Natural killer cell (primary cell): ENCODE results near the gene RBCK1. TPM values are rescaled to one million over a fixed set of nuclear protein-coding genes. Genes with fewer than 3 reads are reported as not detected.
A peak's percentile ranks its signal among the peaks of the same experiment; 100 is the strongest.

Experiments used
- ATAC-seq, 3 donors: fragments of 150-1000 bp in 2 of 3; fragments of 200-7000 bp in 1 of 3; cut with Tn5 transposase; 1 replicate in 1 of 3; 2 replicates in 2 of 3; pipeline ENCODE4 v1.10.0; 2021; ENCODE audit warnings: mild to moderate bottlenecking in 2 of 3, moderate library complexity in 2 of 3
- DNase-seq, 2 donors: peaks; one replicate each; pipeline versions ENCODE4 v3.0.0 to v3.0.0-alpha.2; 2013 to 2021; ENCODE audit warnings: mixed read lengths in 1 of 2
- H3K27ac ChIP-seq: one replicate; pipeline ENCODE4 v1.5.1; 2013; ENCODE audit warnings: mild to moderate bottlenecking, low read length
- H3K27me3 ChIP-seq: one replicate; pipeline ENCODE4 v1.6.1; 2013; ENCODE audit warnings: low read length; ENCODE audit not compliant: control insufficient read depth, insufficient read depth
- H3K36me3 ChIP-seq: one replicate; pipeline ENCODE4 v1.6.1; 2013; ENCODE audit warnings: low read length; ENCODE audit not compliant: control insufficient read depth, insufficient read depth
- H3K4me1 ChIP-seq: one replicate; pipeline ENCODE4 v1.6.1; 2013; ENCODE audit warnings: low read length; ENCODE audit not compliant: control insufficient read depth, insufficient read depth
- H3K4me3 ChIP-seq: one replicate; pipeline ENCODE4 v1.5.1; 2013; ENCODE audit warnings: low read length
- H3K9me3 ChIP-seq: one replicate; pipeline ENCODE4 v1.6.1; 2013; ENCODE audit warnings: low read length; ENCODE audit not compliant: control insufficient read depth, insufficient read depth
- H3K27ac Mint-ChIP-seq, 2 donors: one replicate each; pipeline ENCODE4 v1.8.0; 2022; ENCODE audit warnings: mild to moderate bottlenecking in 2 of 2, mixed read lengths in 2 of 2, moderate library complexity in 1 of 2
- H3K27me3 Mint-ChIP-seq, 2 donors: one replicate each; pipeline ENCODE4 v1.8.0; 2022; ENCODE audit warnings: low read depth in 2 of 2, mixed read lengths in 2 of 2
- H3K36me3 Mint-ChIP-seq: one replicate; pipeline ENCODE4 v1.8.0; 2022; ENCODE audit warnings: mixed read lengths
- H3K4me1 Mint-ChIP-seq, 2 donors: one replicate each; pipeline ENCODE4 v1.8.0; 2022; ENCODE audit warnings: mixed read lengths in 2 of 2
- H3K4me3 Mint-ChIP-seq: one replicate; pipeline ENCODE4 v1.8.0; 2022; ENCODE audit warnings: mild to moderate bottlenecking, moderate library complexity, mixed read lengths
- H3K9me3 Mint-ChIP-seq, 2 donors: one replicate each; pipeline ENCODE4 v1.8.0; 2022; ENCODE audit warnings: mixed read lengths in 2 of 2
- CTCF ChIP-seq: fragments of 200-600 bp; IDR thresholded peaks from one replicate; pipeline ENCODE4 v1.8.0; 2022; ENCODE audit warnings: antibody characterized with exemption
- WGBS: methylation state at CpG from one replicate; pipeline ENCODE4 v1.1.7; 2013; ENCODE audit warnings: missing lambda C conversion rate; ENCODE audit not compliant: insufficient coverage; 5-methylcytosine and 5-hydroxymethylcytosine counted together
- intact Hi-C: fragments of 100-400 bp; cut with micrococcal nuclease; formaldehyde crosslinking; loops from one replicate; pipeline ENCODE4 v1.14.2; 2022
- total RNA-seq, 4 donors: library from RNA; stranded (reverse); fragments of 120-200 nt in 1 of 4; gene quantifications; one replicate each; pipeline versions ENCODE4 v1.2.3 to v1.2.4, GENCODE V29; 2013 to 2022

The RBCK1 gene
- total RNA-seq, 3 donors from 2014 or later (not counting 1 experiment from before 2014, with no cell fraction given): 102 to 131 (median 104) TPM

GRCh38 chr20:406200-407132 lies 1.6 kb upstream of the RBCK1 start:
- intact Hi-C loops: loop anchor here (1.0 to 10.0 kb wide), 3 partner anchors 52 to 73 kb away; partner anchors contain the start of gene TBC1D20
- Histone ChIP-seq H3K9me3 (no peaks in the 10 kb centered on the region), H3K27ac (no peak overlapping the region), H3K27me3 (no peaks in the 10 kb centered on the region), H3K4me3 (no peak overlapping the region), H3K4me1 (peaks cover 28% of the 10 kb centered on the region), H3K36me3 (peaks cover 12% of the 10 kb centered on the region)
- Mint-ChIP-seq H3K9me3 (no peaks in the 10 kb centered on the region), H3K36me3 (no peaks in the 10 kb centered on the region), H3K27me3 (no peaks in the 10 kb centered on the region), H3K4me3 (peak overlapping the region; percentile 88), H3K27ac (peak overlapping the region; percentile 85 to 90), H3K4me1 (peaks cover 30 to 36% of the 10 kb centered on the region in 2 donors)
- TF ChIP-seq CTCF: no peak
- DNase-seq (no peak), ATAC-seq (no peak)
- 91% methylated on average over 9 of the region's 9 CpGs for WGBS

GRCh38 chr20:407133-407952 lies 756 bp upstream of the RBCK1 start:
- Mint-ChIP-seq H3K36me3 (no peaks in the 10 kb centered on the region), H3K9me3 (no peaks in the 10 kb centered on the region), H3K4me3 (peak overlapping the region; percentile 88), H3K27ac (peak overlapping the region; percentile 85 to 90), H3K4me1 (peaks cover 30 to 36% of the 10 kb centered on the region in 2 donors), H3K27me3 (no peaks in the 10 kb centered on the region)
- Histone ChIP-seq H3K36me3 (peaks cover 17% of the 10 kb centered on the region), H3K27ac (peak overlapping the region; percentile 24), H3K27me3 (no peaks in the 10 kb centered on the region), H3K4me1 (peaks cover 26% of the 10 kb centered on the region), H3K9me3 (no peaks in the 10 kb centered on the region), H3K4me3 (peak overlapping the region; percentile 36)
- 12% methylated on average over 40 of the region's 45 CpGs for WGBS
- intact Hi-C loops: loop anchor here (1.0 to 10.0 kb wide), 3 partner anchors 53 to 72 kb away; partner anchors contain the start of gene TBC1D20
- DNase-seq (peak in 1 of 2 donors; percentile 83), ATAC-seq (peak; percentile 49 to 67 (median 58))
- TF ChIP-seq CTCF: peak; percentile 43

GRCh38 chr20:408843-409696 lies 971 bp downstream of the RBCK1 start:
- H3K27ac Mint-ChIP-seq: peak overlapping the region; percentile 90
- Histone ChIP-seq H3K36me3 (peaks cover 17% of the 10 kb centered on the region), H3K27ac (peak overlapping the region; percentile 73), H3K4me1 (peaks cover 26% of the 10 kb centered on the region), H3K9me3 (no peaks in the 10 kb centered on the region), H3K4me3 (peak overlapping the region; percentile 79), H3K27me3 (no peaks in the 10 kb centered on the region)
- H3K27me3 Mint-ChIP-seq: no peaks in the 10 kb centered on the region
- no peaks in the 10 kb centered on the region for H3K9me3 Mint-ChIP-seq
- no peak for TF ChIP-seq CTCF
- peaks cover 36 to 42% of the 10 kb centered on the region in 2 donors for H3K4me1 Mint-ChIP-seq
- 8% methylated on average over 7 of the region's 7 CpGs for WGBS
- ATAC-seq: peak in 1 of 3 donors; percentile 0
- H3K4me3 Mint-ChIP-seq: peak overlapping the region; percentile 92
- peak in 1 of 2 donors; percentile 41 for DNase-seq
- intact Hi-C loops: loop anchor here (10.0 kb wide), 1 partner anchor 54 kb away; no protein-coding TSS in a partner anchor
- no peaks in the 10 kb centered on the region for H3K36me3 Mint-ChIP-seq
